GM12801 (cell line): ENCODE results near the gene LIPC.

Source experiments
- CTCF ChIP-seq: IDR thresholded peaks from one replicate; pipeline ENCODE4 v1.5.1; 2011; ENCODE audit warnings: control low read depth; ENCODE audit not compliant: insufficient read length; ENCODE audit errors: extremely low read depth

The LIPC gene

GRCh38 chr15:58604455-58604923 lies 172.7 kb downstream of the LIPC start:
- TF ChIP-seq CTCF = no peak

GRCh38 chr15:58605931-58606530 lies 174.2 kb downstream of the LIPC start:
- no peak for TF ChIP-seq CTCF

- no peak for TF ChIP-seq CTCF
These were observed 174.8 kb downstream of the LIPC start for GRCh38 chr15:58606577-58607080.

- TF ChIP-seq CTCF = no peak
These were observed 176.4 kb downstream of the LIPC start for GRCh38 chr15:58608129-58608590.

GRCh38 chr15:58608711-58609110 lies 176.9 kb downstream of the LIPC start:
- TF ChIP-seq CTCF = no peak

GRCh38 chr15:58611731-58612676 lies 180.2 kb downstream of the LIPC start:
- TF ChIP-seq CTCF = no peak

GRCh38 chr15:58616171-58616570 lies 184.4 kb downstream of the LIPC start:
- no peak for TF ChIP-seq CTCF
